Smooth muscle cell (in vitro differentiated cells): ENCODE data around the gene ELL2. TPM values are rescaled to one million over a fixed set of nuclear protein-coding genes. Genes with fewer than 3 reads are reported as not detected.
A peak's percentile ranks its signal among the peaks of the same experiment; 100 is the strongest.

Source experiments
- DNase-seq: peaks from one replicate; lab custom pipeline; 2025; ENCODE audit not compliant: unreplicated experiment; lab: John Stamatoyannopoulos, UW
- H2AFZ ChIP-seq: fragments of 200-600 bp; sonication (generic); 2 replicates; pipeline ENCODE4 v1.6.0; 2016; ENCODE audit warnings: antibody characterized with exemption, low read depth, mild to moderate bottlenecking
- H3F3A ChIP-seq: fragments of 200-600 bp; sonication (generic); 2 replicates; pipeline ENCODE4 v1.6.0; 2017; ENCODE audit warnings: antibody characterized with exemption, low read depth
- H3K27ac ChIP-seq: fragments of 200-600 bp; sonication (generic); 2 replicates; pipeline ENCODE4 v1.5.1; 2016; ENCODE audit warnings: low read depth, mild to moderate bottlenecking
- H3K27me3 ChIP-seq: fragments of 200-600 bp; sonication (generic); 2 replicates; pipeline ENCODE4 v1.6.1; 2016; ENCODE audit warnings: low read depth, mild to moderate bottlenecking
- H3K36me3 ChIP-seq: fragments of 200-600 bp; sonication (generic); 2 replicates; pipeline ENCODE4 v1.5.1; 2016; ENCODE audit warnings: low read depth
- H3K4me1 ChIP-seq: fragments of 200-600 bp; sonication (generic); 2 replicates; pipeline ENCODE4 v1.5.1; 2016; ENCODE audit warnings: low read depth
- H3K4me2 ChIP-seq: fragments of 200-600 bp; sonication (generic); 2 replicates; pipeline ENCODE4 v1.6.0; 2016; ENCODE audit warnings: mild to moderate bottlenecking
- H3K4me3 ChIP-seq: fragments of 200-600 bp; sonication (generic); 2 replicates; pipeline ENCODE4 v1.5.1; 2016; ENCODE audit warnings: mild to moderate bottlenecking
- H3K79me2 ChIP-seq: fragments of 200-600 bp; sonication (generic); 2 replicates; pipeline ENCODE4 v1.6.0; 2016; ENCODE audit warnings: low read depth, mild to moderate bottlenecking
- H3K9ac ChIP-seq: fragments of 200-600 bp; sonication (generic); 2 replicates; pipeline ENCODE4 v1.6.0; 2016; ENCODE audit warnings: low read depth
- H3K9me3 ChIP-seq: fragments of 200-600 bp; sonication (generic); replicated peaks from 2 replicates; pipeline ENCODE4 v1.5.1; 2016; ENCODE audit warnings: low read depth
- H4K20me1 ChIP-seq: fragments of 200-600 bp; sonication (generic); 2 replicates; pipeline ENCODE4 v1.6.0; 2016; ENCODE audit warnings: low read depth
- CTCF ChIP-seq: fragments of 200-600 bp; sonication (generic); IDR thresholded peaks from 2 replicates; pipeline ENCODE4 v1.5.1; 2017; ENCODE audit warnings: borderline replicate concordance, mild to moderate bottlenecking, antibody characterized with exemption; ENCODE audit not compliant: insufficient read depth, poor library complexity, severe bottlenecking
- WGBS: methylation state at CpG from one replicate; pipeline ENCODE4 v1.1.7; 2016; ENCODE audit warnings: low lambda C conversion rate; 5-methylcytosine and 5-hydroxymethylcytosine counted together
- polyA plus RNA-seq: library from polyadenylated mRNA; unstranded; fragments of >200 nt; fragmentation: Nextera tagmentation; extraction: Ambion mirVana; gene quantifications from 2 replicates; pipeline ENCODE4 v1.2.1, GENCODE V29; 2016
- total RNA-seq: library from RNA; depleted of rRNA; stranded (reverse); fragments of >200 nt; gene quantifications from 2 replicates; pipeline ENCODE4 v1.2.3, GENCODE V29; 2014

The ELL2 gene
- total and polyA plus RNA-seq, 2 experiments from 2014 or later = 14.4 to 49.9 TPM

GRCh38 chr5:95975703-95976102, 14.1 kb upstream of the ELL2 start:
- DNase-seq = no peak
- no peak overlapping the region for H3K27ac ChIP-seq
- peaks cover 7% of the 10 kb centered on the region for H3F3A ChIP-seq
- TF ChIP-seq CTCF = no peak
- no peaks in the 10 kb centered on the region for H3K27me3 ChIP-seq
- no peak overlapping the region for H3K9ac ChIP-seq
- H3K4me1 ChIP-seq = no peaks in the 10 kb centered on the region
- no peaks in the 10 kb centered on the region for H3K79me2 ChIP-seq
- no peaks in the 10 kb centered on the region for H4K20me1 ChIP-seq
- H2AFZ ChIP-seq = no peak overlapping the region
- WGBS = 64% methylated on average over 1 of the region's 1 CpG
- H3K4me3 ChIP-seq = no peak overlapping the region
- no peaks in the 10 kb centered on the region for H3K36me3 ChIP-seq
- no peaks in the 10 kb centered on the region for H3K9me3 ChIP-seq
- no peak overlapping the region for H3K4me2 ChIP-seq

- no peak for DNase-seq
- H3K9ac ChIP-seq = peak overlapping the region; percentile 24
- H3K4me2 ChIP-seq = peak overlapping the region; percentile 64
- no peak for TF ChIP-seq CTCF
- no peak overlapping the region for H3K4me3 ChIP-seq
- H3K27me3 ChIP-seq = no peaks in the 10 kb centered on the region
- peak overlapping the region; percentile 84 for H3K27ac ChIP-seq
- no peaks in the 10 kb centered on the region for H3K4me1 ChIP-seq
- H2AFZ ChIP-seq = no peak overlapping the region
- no peaks in the 10 kb centered on the region for H3K79me2 ChIP-seq
- H3K9me3 ChIP-seq = no peaks in the 10 kb centered on the region
- H4K20me1 ChIP-seq = no peaks in the 10 kb centered on the region
- H3F3A ChIP-seq = peaks cover 10% of the 10 kb centered on the region
- WGBS = 23% methylated on average over 3 of the region's 3 CpGs
- no peaks in the 10 kb centered on the region for H3K36me3 ChIP-seq
Measured at GRCh38 chr5:95973793-95974325, 12.2 kb upstream of the ELL2 start.

GRCh38 chr5:95972196-95972595, 10.5 kb upstream of the ELL2 start:
- Histone ChIP-seq H3K4me3 (no peak overlapping the region), H3K27me3 (no peaks in the 10 kb centered on the region), H3F3A (peaks cover 10% of the 10 kb centered on the region), H3K27ac (no peak overlapping the region), H3K79me2 (no peaks in the 10 kb centered on the region), H3K36me3 (no peaks in the 10 kb centered on the region), H3K4me1 (no peaks in the 10 kb centered on the region), H2AFZ (no peak overlapping the region), H3K4me2 (no peak overlapping the region), H3K9me3 (no peaks in the 10 kb centered on the region), H3K9ac (no peak overlapping the region), H4K20me1 (no peaks in the 10 kb centered on the region)
- no peak for TF ChIP-seq CTCF
- no peak for DNase-seq

- Histone ChIP-seq H3K9me3 (no peaks in the 10 kb centered on the region), H3K27ac (peak overlapping the region; percentile 39), H3K4me2 (no peak overlapping the region), H3F3A (peaks cover 10% of the 10 kb centered on the region), H3K79me2 (no peaks in the 10 kb centered on the region), H4K20me1 (no peaks in the 10 kb centered on the region), H3K36me3 (no peaks in the 10 kb centered on the region), H2AFZ (no peak overlapping the region), H3K4me3 (no peak overlapping the region), H3K27me3 (no peaks in the 10 kb centered on the region), H3K9ac (no peak overlapping the region), H3K4me1 (no peaks in the 10 kb centered on the region)
- no peak for TF ChIP-seq CTCF
- WGBS = 48% methylated on average over 1 of the region's 1 CpG
- no peak for DNase-seq
Measured at GRCh38 chr5:95970359-95970704, 8.7 kb upstream of the ELL2 start.
